ENCODE data around the gene NLRP3. TPM values are rescaled to one million over a fixed set of nuclear protein-coding genes. Genes with fewer than 3 reads are reported as not detected.
"Not testable (repeated sequence)": the region's sequence is repeated elsewhere in the genome, so short reads cannot be mapped to it uniquely, and the experiment has no call there.

NLRP3 gene
- total RNA-seq = 1 to 10 TPM in 3 of 4 donors, under 1 TPM in 1; 0.57 to 2.3 (median 1.8) TPM

- DNase-seq = no peak
- peak in 2 of 4 donors; percentile 49 to 55 for TF ChIP-seq POLR2A (IDR thresholded peaks at IDR 0.05)
- TF ChIP-seq, protein P1, sequence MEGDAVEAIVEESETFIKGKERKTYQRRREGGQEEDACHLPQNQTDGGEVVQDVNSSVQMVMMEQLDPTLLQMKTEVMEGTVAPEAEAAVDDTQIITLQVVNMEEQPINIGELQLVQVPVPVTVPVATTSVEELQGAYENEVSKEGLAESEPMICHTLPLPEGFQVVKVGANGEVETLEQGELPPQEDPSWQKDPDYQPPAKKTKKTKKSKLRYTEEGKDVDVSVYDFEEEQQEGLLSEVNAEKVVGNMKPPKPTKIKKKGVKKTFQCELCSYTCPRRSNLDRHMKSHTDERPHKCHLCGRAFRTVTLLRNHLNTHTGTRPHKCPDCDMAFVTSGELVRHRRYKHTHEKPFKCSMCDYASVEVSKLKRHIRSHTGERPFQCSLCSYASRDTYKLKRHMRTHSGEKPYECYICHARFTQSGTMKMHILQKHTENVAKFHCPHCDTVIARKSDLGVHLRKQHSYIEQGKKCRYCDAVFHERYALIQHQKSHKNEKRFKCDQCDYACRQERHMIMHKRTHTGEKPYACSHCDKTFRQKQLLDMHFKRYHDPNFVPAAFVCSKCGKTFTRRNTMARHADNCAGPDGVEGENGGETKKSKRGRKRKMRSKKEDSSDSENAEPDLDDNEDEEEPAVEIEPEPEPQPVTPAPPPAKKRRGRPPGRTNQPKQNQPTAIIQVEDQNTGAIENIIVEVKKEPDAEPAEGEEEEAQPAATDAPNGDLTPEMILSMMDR (IDR thresholded peaks at IDR 0.05) = no peak
- Histone ChIP-seq H3K4me3 (peak within 1 kb of the TSS in 2 of 4 donors; percentile 25 to 38), H3K4me1 (no peaks in the 10 kb centered on the region), H3K27me3 (no peaks in the 10 kb centered on the region), H3K9me3 (no peaks in the 10 kb centered on the region), H3K36me3 (no peaks in the 10 kb centered on the region), H3K27ac (peak within 1 kb of the TSS in 2 of 4 donors; percentile 47 to 57)
- 58 to 61% methylated on average over 16 of the region's 19 CpGs for WGBS, 2 donors
- intact Hi-C loops (cut with DNase I) = no loop called here
Measured at GRCh38 chr1:247415423-247416361, at the start of gene NLRP3. Gene NLRP3 (plus strand): TSS chr1:247416173. CDS start chr1:247418801, 2,628 bp downstream.

DNA sequence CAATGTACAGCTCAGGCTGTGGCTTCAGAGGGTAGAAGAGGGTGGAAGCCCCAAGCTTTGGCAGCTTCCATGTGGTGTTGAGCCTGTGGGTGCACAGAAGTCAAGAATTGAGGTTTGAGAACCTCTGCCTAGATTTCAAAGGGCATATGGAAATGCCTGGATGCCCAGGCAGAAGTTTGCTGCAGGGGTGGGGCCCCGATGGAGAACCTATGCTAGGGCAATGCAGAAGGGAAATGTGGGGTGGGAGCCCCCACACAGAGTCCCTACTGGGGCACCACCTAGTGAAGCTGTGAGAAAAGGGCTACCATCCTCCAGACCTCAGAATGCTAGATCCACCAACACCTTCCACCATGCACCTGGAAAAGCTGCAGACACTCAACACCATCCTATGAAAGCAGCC, 49.6 kb upstream of the NLRP3 start:
- H3K27ac ChIP-seq; H3K4me3 ChIP-seq; H3K9me3 ChIP-seq; DNase-seq; H3K36me3 ChIP-seq; intact Hi-C loops (cut with DNase I): not testable (repeated sequence)
- H3K27me3 ChIP-seq = peaks cover 0 to 29% (median 0%) of the 10 kb centered on the region in 4 donors
- 89 to 100% methylated on average over 1 of the region's 1 CpG for WGBS, 2 donors
- H3K4me1 ChIP-seq = peaks cover 0 to 18% (median 0%) of the 10 kb centered on the region in 3 donors

- Histone ChIP-seq H3K4me3 (no peak overlapping the region), H3K27me3 (peaks cover 0 to 36% (median 0%) of the 10 kb centered on the region in 4 donors), H3K9me3 (no peaks in the 10 kb centered on the region), H3K27ac (no peak overlapping the region), H3K36me3 (no peaks in the 10 kb centered on the region), H3K4me1 (peaks cover 0 to 15% (median 0%) of the 10 kb centered on the region in 3 donors)
- no peak for TF ChIP-seq POLR2A (IDR thresholded peaks at IDR 0.05)
- TF ChIP-seq, protein P1 (IDR thresholded peaks at IDR 0.05) = no peak
- no peak for DNase-seq
- 62 to 72% methylated on average over 4 of the region's 4 CpGs for WGBS, 2 donors
- intact Hi-C loops (cut with DNase I) = no loop called here
Measured at GRCh38 chr1:247366926-247367645, 48.9 kb upstream of the NLRP3 start.

- WGBS, 2 donors = 62 to 66% methylated on average over 6 of the region's 6 CpGs
- no peak overlapping the region for H3K27ac ChIP-seq
- H3K4me3 ChIP-seq = no peak overlapping the region
- no peaks in the 10 kb centered on the region for H3K9me3 ChIP-seq
- DNase-seq = no peak
- no peaks in the 10 kb centered on the region for H3K36me3 ChIP-seq
- intact Hi-C loops (cut with DNase I) = no loop called here
- H3K27me3 ChIP-seq = peaks cover 0 to 40% (median 0%) of the 10 kb centered on the region in 4 donors
- peaks cover 0 to 20% (median 1%) of the 10 kb centered on the region in 3 donors for H3K4me1 ChIP-seq
- TF ChIP-seq, protein P1 (IDR thresholded peaks at IDR 0.05) = no peak
- no peak for TF ChIP-seq POLR2A (IDR thresholded peaks at IDR 0.05)
Measured at GRCh38 chr1:247367786-247368422, 48.1 kb upstream of the NLRP3 start.

DNA sequence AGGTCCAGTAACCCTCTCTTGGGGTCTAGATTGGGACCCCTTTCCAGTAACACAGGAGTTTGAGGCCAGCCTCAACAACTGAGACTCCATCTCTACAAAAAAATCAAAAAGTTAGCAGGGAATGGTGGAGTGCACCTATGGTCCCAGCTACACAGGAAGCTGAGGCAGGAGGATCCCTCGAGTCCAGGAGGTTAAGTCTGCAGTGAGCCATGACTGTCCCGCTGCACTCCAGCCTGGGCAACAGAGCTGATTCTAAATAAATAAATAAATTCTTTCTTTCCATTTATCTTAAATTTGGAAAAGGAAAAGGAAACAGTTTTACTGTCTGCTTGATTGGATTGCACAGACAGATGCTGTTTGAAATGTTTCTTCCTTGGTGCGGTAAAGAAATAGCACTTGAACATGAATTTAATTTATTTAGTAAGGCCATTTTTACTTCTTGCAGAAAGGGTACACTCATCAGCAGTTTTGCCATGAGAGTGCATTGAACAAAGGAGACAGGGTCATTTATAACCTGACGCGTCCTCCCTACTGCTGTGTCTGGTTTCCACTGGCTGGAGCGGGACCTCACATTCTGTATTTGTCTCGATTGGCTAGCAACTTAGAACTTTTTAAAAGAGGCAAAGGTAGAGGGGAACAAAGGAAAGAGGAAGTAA, 47.4 kb upstream of the NLRP3 start:
- TF ChIP-seq POLR2A (IDR thresholded peaks at IDR 0.05) = no peak
- TF ChIP-seq, protein P1 (IDR thresholded peaks at IDR 0.05) = no peak
- WGBS, 2 donors = 45 to 53% methylated on average over 7 of the region's 7 CpGs
- intact Hi-C loops (cut with DNase I) = no loop called here
- Histone ChIP-seq H3K36me3 (no peaks in the 10 kb centered on the region), H3K4me3 (no peak overlapping the region), H3K27ac (peak overlapping the region in 1 of 4 donors; percentile 17), H3K9me3 (no peaks in the 10 kb centered on the region), H3K27me3 (peaks cover 0 to 41% (median 0%) of the 10 kb centered on the region in 4 donors), H3K4me1 (peaks cover 0 to 24% (median 2%) of the 10 kb centered on the region in 3 donors)
- DNase-seq = no peak

Measured in esophagus squamous epithelium (tissue), 5 donors.